HepG2 (cell line): ENCODE data around the gene GNAL. TPM values are rescaled to one million over a fixed set of nuclear protein-coding genes. Genes with fewer than 3 reads are reported as not detected.

Experiments used
- ATAC-seq: fragments of 200-7000 bp; cut with Tn5 transposase; 3 replicates; pipeline ENCODE4 v1.9.1; 2020; ENCODE audit warnings: mild to moderate bottlenecking, moderate library complexity
- BruUV-seq: library from RNA; stranded (reverse); fragments of 400-500 nt; replicated peaks from 2 replicates; lab custom pipeline; 2021; lab: Mats Ljungman, UMichigan
- CTCF ChIA-PET: fragments of 300-600 bp; formaldehyde crosslinking; extraction: SDS; loops from one replicate; lab custom pipeline; 2021; ENCODE audit warnings: low total read pairs, inconsistent platforms, low intra/inter-chr PET ratio; lab: Yijun Ruan, JAX
- POLR2A ChIA-PET: fragments of 350-600 bp; sonication (Branson Sonifier 250); formaldehyde crosslinking; loops from one replicate; lab custom pipeline; 2020; ENCODE audit warnings: antibody characterized with exemption, inconsistent platforms; lab: Yijun Ruan, JAX
- DNase-seq: peaks from one replicate; pipeline ENCODE4 v3.0.0-alpha.2; 2015; ENCODE audit warnings: low spot score
- FAIRE-seq: peaks from 3 replicates; lab custom pipeline; 2011; peaks lifted over from hg19 to GRCh38; lab: Jason Lieb, UNC
- H2AFZ ChIP-seq: one replicate; pipeline ENCODE4 v1.6.1; 2011; ENCODE audit warnings: low read length, inconsistent platforms
- H3K27ac ChIP-seq: fragments of 300-600 bp; 3 replicates; pipeline ENCODE4 v1.8.0; 2011; ENCODE audit warnings: mixed run types, mild to moderate bottlenecking, mixed read lengths, low read length, inconsistent platforms; ENCODE audit not compliant: insufficient read depth; ENCODE audit errors: extremely low read length
- H3K27me3 ChIP-seq, 2 experiments: fragments of 200-600 bp in 1 of 2; 2 replicates in 1 of 2; 3 replicates in 1 of 2; pipeline versions ENCODE4 v1.6.0 to v1.8.0; 2011; ENCODE audit warnings: low read length in 2 of 2, mild to moderate bottlenecking in 2 of 2, moderate library complexity in 2 of 2, inconsistent platforms in 1 of 2; ENCODE audit not compliant: insufficient read depth in 2 of 2, control insufficient read depth in 1 of 2
- H3K36me3 ChIP-seq, 2 experiments: fragments of 200-600 bp in 1 of 2; replicated peaks in 1 of 2; 2 replicates in 1 of 2; 3 replicates in 1 of 2; pipeline versions ENCODE4 v1.5.1 to v1.8.0; 2011; ENCODE audit warnings: low read length in 2 of 2, inconsistent platforms in 1 of 2; ENCODE audit not compliant: insufficient read depth in 2 of 2, control insufficient read depth in 1 of 2
- H3K4me1 ChIP-seq: 2 replicates; pipeline ENCODE4 v1.5.1; 2012; ENCODE audit warnings: low read length, inconsistent platforms; ENCODE audit not compliant: insufficient read depth
- H3K4me2 ChIP-seq: 2 replicates; pipeline ENCODE4 v1.6.0; 2011; ENCODE audit warnings: low read depth, low read length, inconsistent platforms
- H3K4me3 ChIP-seq, 3 experiments: fragments of 200-600 bp in 1 of 3; sonication (generic), shearing (Covaris generic) in 1 of 3; replicated peaks in 1 of 3; 2 replicates each; pipeline ENCODE4 v1.5.1; 2011 to 2016; ENCODE audit warnings: low read length in 3 of 3, inconsistent platforms in 2 of 3, low read depth in 2 of 3, mild to moderate bottlenecking in 2 of 3, control low read depth in 1 of 3, mixed read lengths in 1 of 3; ENCODE audit not compliant: insufficient read depth in 1 of 3
- H3K79me2 ChIP-seq: one replicate; pipeline ENCODE4 v1.6.1; 2011; ENCODE audit warnings: low read length, inconsistent platforms; ENCODE audit not compliant: insufficient read depth
- H3K9ac ChIP-seq: 2 replicates; pipeline ENCODE4 v1.6.0; 2011; ENCODE audit warnings: mild to moderate bottlenecking, low read depth, low read length, inconsistent platforms; ENCODE audit not compliant: insufficient read depth
- H3K9me3 ChIP-seq: 2 replicates; pipeline ENCODE4 v1.5.1; 2012; ENCODE audit warnings: mild to moderate bottlenecking, low read length
- H4K20me1 ChIP-seq: 2 replicates; pipeline ENCODE4 v1.6.0; 2011; ENCODE audit warnings: inconsistent platforms, mild to moderate bottlenecking, low read length, moderate library complexity; ENCODE audit not compliant: insufficient read depth
- MAFK ChIP-seq, 2 experiments: IDR thresholded peaks in 1 of 2; conservative IDR thresholded peaks in 1 of 2; 2 replicates each; pipeline ENCODE4 v1.6.1; 2011; ENCODE audit warnings: improper control_type of control experiment in 2 of 2, low read length in 2 of 2
- NFKBIZ ChIP-seq: IDR thresholded peaks from 2 replicates; pipeline ENCODE4 v1.6.1; 2018; ENCODE audit warnings: missing genetic modification reagents, missing compliant biosample characterization
- SOX6 ChIP-seq, 2 experiments: fragments of 450-650 bp in 1 of 2; sonication (generic) in 1 of 2; formaldehyde crosslinking in 1 of 2; IDR thresholded peaks; 2 replicates each; pipeline versions ENCODE4 v1.4.0 to v1.6.1; 2017 to 2020; ENCODE audit warnings: antibody characterized with exemption in 1 of 2, mild to moderate bottlenecking in 1 of 2, missing genetic modification reagents in 1 of 2
- WGBS: methylation state at CpG from one replicate; pipeline ENCODE4 v1.1.6; 2017; ENCODE audit warnings: low lambda C conversion rate; 5-methylcytosine and 5-hydroxymethylcytosine counted together
- in situ Hi-C: cut with HindIII; loops from 2 replicates; pipeline ENCODE4 v1.10.0; 2017; ENCODE audit warnings: low pct_unique_long_range_greater_than_20kb; ENCODE audit not compliant: extremely low pct_ligation_motif_present
- intact Hi-C: fragments of 100-400 bp; cut with micrococcal nuclease; formaldehyde crosslinking; loops from one replicate; pipeline ENCODE4 v1.10.0; 2022; ENCODE audit not compliant: unreplicated experiment
- polyA plus RNA-seq, 8 experiments: library from polyadenylated mRNA; depleted of rRNA in 3 of 8; stranded (reverse) in 7 of 8; unstranded in 1 of 8; fragments of >200 nt; fragmentation: Illumina TruSeq in 4 of 8; extraction: Trizol in 4 of 8; gene quantifications; 2 replicates each; pipeline versions ENCODE4 v1.2.1 to v1.2.3, GENCODE V29; 2011 to 2016; ENCODE audit warnings: low read depth in 4 of 8, missing spikeins in 1 of 8, mixed read lengths in 1 of 8; ENCODE audit not compliant: insufficient read depth in 1 of 8
- total RNA-seq, 5 experiments: library from RNA; depleted of rRNA; stranded (reverse); fragments of >200 nt; fragmentation: Illumina TruSeq; extraction: Trizol; gene quantifications; 2 replicates each; pipeline ENCODE4 v1.2.3, GENCODE V29; 2016; ENCODE audit warnings: low read depth in 1 of 5
- TF ChIP-seq, protein P1 (sequence below): sonication (generic); formaldehyde crosslinking; IDR thresholded peaks from 2 replicates; pipeline ENCODE4 v1.4.0; 2020; ENCODE audit warnings: missing genetic modification reagents
- TF ChIP-seq, protein P2 (sequence below): sonication (generic); formaldehyde crosslinking; IDR thresholded peaks from 2 replicates; pipeline ENCODE4 v1.5.0; 2020; ENCODE audit warnings: missing genetic modification reagents
- TF ChIP-seq, protein P3 (sequence below): sonication (generic); formaldehyde crosslinking; IDR thresholded peaks from 2 replicates; pipeline ENCODE4 v1.4.0; 2020; ENCODE audit warnings: missing genetic modification reagents
- TF ChIP-seq, protein P4 (sequence below): sonication (generic); formaldehyde crosslinking; IDR thresholded peaks from 2 replicates; pipeline ENCODE4 v1.4.0; 2020; ENCODE audit warnings: missing genetic modification reagents, mild to moderate bottlenecking, borderline replicate concordance

The GNAL gene
- total and polyA plus RNA-seq, 2 of the 13 experiments (the other 11 are each of a cell fraction or from before 2014, with no cell fraction given) = 0.87 to 1.4 TPM

DNA sequence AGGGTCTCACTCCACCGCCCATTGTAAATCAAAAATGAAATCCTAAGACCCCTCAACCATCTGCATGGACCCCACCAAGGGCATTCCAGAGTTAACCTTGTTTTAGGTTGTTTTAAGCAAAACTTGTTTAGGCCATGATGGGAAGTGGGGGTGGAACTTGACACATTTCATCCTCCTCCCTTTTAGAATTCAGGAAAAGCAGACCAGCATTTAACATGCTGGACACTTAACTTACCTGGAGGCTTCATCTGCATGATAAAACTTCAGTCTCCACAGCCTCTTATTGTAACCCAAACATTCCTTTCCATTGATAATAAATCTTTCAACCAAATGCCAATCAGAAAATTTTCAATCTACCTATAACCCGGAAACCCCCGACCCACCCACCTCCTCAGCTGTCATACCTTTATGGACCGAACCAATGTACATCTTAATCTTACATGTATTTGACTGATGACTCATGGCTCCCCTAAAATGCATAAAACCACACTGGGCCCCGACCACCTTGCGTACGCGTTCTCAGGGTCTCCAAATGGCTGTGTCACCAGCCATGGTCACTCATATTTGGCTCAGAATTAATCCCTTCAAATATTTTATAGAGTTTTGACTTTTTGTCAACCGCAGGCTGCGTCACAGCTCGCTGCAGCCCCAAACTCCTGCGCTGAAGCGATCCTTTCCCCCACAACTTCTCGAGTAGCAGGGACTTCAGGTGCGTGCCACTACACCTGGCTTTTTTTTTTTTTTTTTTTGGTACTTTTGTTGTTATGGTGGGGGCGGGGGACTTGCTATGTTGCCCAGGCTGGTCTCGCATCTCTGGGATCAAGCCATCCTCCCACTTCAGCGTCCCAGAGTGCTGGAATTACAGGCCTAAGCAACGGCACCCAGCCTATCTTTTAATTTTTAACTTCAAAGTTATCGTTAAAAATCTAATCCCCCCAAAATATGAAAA lies 218.1 kb downstream of the GNAL start:
- Histone ChIP-seq H3K4me2 (peak overlapping the region; percentile 83), H3K27ac (peak overlapping the region; percentile 96), H3K79me2 (no peaks in the 10 kb centered on the region), H4K20me1 (no peaks in the 10 kb centered on the region), H2AFZ (no peak overlapping the region), H3K4me1 (peaks cover 30% of the 10 kb centered on the region), H3K36me3 (no peaks in the 10 kb centered on the region)
- CTCF ChIA-PET = no interaction called here
- no peak for ATAC-seq
- intact Hi-C loops (loop anchor here (5.0 to 10.0 kb wide), 2 partner anchors 35 to 52 kb away; partner anchors contain the start of gene CHMP1B), in situ Hi-C loops (no loop called here)
- FAIRE-seq = no peak
- TF ChIP-seq, protein P1, sequence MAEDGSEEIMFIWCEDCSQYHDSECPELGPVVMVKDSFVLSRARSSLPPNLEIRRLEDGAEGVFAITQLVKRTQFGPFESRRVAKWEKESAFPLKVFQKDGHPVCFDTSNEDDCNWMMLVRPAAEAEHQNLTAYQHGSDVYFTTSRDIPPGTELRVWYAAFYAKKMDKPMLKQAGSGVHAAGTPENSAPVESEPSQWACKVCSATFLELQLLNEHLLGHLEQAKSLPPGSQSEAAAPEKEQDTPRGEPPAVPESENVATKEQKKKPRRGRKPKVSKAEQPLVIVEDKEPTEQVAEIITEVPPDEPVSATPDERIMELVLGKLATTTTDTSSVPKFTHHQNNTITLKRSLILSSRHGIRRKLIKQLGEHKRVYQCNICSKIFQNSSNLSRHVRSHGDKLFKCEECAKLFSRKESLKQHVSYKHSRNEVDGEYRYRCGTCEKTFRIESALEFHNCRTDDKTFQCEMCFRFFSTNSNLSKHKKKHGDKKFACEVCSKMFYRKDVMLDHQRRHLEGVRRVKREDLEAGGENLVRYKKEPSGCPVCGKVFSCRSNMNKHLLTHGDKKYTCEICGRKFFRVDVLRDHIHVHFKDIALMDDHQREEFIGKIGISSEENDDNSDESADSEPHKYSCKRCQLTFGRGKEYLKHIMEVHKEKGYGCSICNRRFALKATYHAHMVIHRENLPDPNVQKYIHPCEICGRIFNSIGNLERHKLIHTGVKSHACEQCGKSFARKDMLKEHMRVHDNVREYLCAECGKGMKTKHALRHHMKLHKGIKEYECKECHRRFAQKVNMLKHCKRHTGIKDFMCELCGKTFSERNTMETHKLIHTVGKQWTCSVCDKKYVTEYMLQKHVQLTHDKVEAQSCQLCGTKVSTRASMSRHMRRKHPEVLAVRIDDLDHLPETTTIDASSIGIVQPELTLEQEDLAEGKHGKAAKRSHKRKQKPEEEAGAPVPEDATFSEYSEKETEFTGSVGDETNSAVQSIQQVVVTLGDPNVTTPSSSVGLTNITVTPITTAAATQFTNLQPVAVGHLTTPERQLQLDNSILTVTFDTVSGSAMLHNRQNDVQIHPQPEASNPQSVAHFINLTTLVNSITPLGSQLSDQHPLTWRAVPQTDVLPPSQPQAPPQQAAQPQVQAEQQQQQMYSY = no peak
- TF ChIP-seq, protein P2, sequence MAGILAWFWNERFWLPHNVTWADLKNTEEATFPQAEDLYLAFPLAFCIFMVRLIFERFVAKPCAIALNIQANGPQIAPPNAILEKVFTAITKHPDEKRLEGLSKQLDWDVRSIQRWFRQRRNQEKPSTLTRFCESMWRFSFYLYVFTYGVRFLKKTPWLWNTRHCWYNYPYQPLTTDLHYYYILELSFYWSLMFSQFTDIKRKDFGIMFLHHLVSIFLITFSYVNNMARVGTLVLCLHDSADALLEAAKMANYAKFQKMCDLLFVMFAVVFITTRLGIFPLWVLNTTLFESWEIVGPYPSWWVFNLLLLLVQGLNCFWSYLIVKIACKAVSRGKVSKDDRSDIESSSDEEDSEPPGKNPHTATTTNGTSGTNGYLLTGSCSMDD = no peak
- TF ChIP-seq, protein P3, sequence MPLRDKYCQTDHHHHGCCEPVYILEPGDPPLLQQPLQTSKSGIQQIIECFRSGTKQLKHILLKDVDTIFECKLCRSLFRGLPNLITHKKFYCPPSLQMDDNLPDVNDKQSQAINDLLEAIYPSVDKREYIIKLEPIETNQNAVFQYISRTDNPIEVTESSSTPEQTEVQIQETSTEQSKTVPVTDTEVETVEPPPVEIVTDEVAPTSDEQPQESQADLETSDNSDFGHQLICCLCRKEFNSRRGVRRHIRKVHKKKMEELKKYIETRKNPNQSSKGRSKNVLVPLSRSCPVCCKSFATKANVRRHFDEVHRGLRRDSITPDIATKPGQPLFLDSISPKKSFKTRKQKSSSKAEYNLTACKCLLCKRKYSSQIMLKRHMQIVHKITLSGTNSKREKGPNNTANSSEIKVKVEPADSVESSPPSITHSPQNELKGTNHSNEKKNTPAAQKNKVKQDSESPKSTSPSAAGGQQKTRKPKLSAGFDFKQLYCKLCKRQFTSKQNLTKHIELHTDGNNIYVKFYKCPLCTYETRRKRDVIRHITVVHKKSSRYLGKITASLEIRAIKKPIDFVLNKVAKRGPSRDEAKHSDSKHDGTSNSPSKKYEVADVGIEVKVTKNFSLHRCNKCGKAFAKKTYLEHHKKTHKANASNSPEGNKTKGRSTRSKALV (CRISPR knock-in tag) = no peak
- TF ChIP-seq SOX6 (IDR thresholded peaks at IDR 0.05) (no peak), SOX6 (CRISPR knock-in tag; IDR thresholded peaks at IDR 0.05) (no peak), MAFK (conservative IDR thresholded peaks at IDR 0.05 in 1 of 2, IDR thresholded peaks at IDR 0.05 in 1 of 2; ENCODE audit: low read length in 2 of 2) (no peak), NFKBIZ (CRISPR knock-in tag) (no peak)
- TF ChIP-seq, protein P4, sequence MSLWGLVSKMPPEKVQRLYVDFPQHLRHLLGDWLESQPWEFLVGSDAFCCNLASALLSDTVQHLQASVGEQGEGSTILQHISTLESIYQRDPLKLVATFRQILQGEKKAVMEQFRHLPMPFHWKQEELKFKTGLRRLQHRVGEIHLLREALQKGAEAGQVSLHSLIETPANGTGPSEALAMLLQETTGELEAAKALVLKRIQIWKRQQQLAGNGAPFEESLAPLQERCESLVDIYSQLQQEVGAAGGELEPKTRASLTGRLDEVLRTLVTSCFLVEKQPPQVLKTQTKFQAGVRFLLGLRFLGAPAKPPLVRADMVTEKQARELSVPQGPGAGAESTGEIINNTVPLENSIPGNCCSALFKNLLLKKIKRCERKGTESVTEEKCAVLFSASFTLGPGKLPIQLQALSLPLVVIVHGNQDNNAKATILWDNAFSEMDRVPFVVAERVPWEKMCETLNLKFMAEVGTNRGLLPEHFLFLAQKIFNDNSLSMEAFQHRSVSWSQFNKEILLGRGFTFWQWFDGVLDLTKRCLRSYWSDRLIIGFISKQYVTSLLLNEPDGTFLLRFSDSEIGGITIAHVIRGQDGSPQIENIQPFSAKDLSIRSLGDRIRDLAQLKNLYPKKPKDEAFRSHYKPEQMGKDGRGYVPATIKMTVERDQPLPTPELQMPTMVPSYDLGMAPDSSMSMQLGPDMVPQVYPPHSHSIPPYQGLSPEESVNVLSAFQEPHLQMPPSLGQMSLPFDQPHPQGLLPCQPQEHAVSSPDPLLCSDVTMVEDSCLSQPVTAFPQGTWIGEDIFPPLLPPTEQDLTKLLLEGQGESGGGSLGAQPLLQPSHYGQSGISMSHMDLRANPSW (CRISPR knock-in tag) = no peak
- TF ChIP-seq, all 625 proteins: peak for 0
- Histone ChIP-seq H3K4me3 (peak overlapping the region; percentile 68 to 86 (median 82)), H3K27me3 (no peaks in the 10 kb centered on the region; a peak in 1 of 5 replicates), H3K9ac (peak overlapping the region; percentile 88), H3K9me3 (no peaks in the 10 kb centered on the region)
- POLR2A ChIA-PET = interaction anchor here (0.7 to 3.3 kb wide), 3 partner anchors 17 to 88 kb away, joined by 3 to 13 read pairs (median 3); no protein-coding TSS in a partner anchor
- 72% methylated on average over 20 of the region's 20 CpGs for WGBS
- no peak for DNase-seq
- no TSS peak for BruUV-seq
